Lower lobe of right lung (tissue), 2 donors: ENCODE results near the gene VPS72. TPM values are rescaled to one million over a fixed set of nuclear protein-coding genes. Genes with fewer than 3 reads are reported as not detected.
A peak's percentile ranks its signal among the peaks of the same experiment; 100 is the strongest.
"Not testable (repeated sequence)": the region's sequence is repeated elsewhere in the genome, so short reads cannot be mapped to it uniquely, and the experiment has no call there.

Experiments
- ATAC-seq, 2 donors: fragments of 200-7000 bp; cut with Tn5 transposase; one replicate each; pipeline ENCODE4 v1.9.1; 2020 to 2022; ENCODE audit warnings: mild to moderate bottlenecking in 2 of 2, moderate library complexity in 2 of 2
- DNase-seq: peaks from one replicate; pipeline ENCODE4 v3.0.0-alpha.2; 2020
- H3K27ac ChIP-seq: fragments of 200-600 bp; one replicate; pipeline ENCODE4 v1.8.0; 2022
- H3K27me3 ChIP-seq: fragments of 200-600 bp; one replicate; pipeline ENCODE4 v1.8.0; 2022; ENCODE audit warnings: low read depth
- H3K36me3 ChIP-seq: fragments of 200-600 bp; one replicate; pipeline ENCODE4 v1.8.0; 2022; ENCODE audit warnings: mild to moderate bottlenecking
- H3K4me1 ChIP-seq: fragments of 200-600 bp; one replicate; pipeline ENCODE4 v1.8.0; 2022
- H3K4me3 ChIP-seq: fragments of 200-600 bp; one replicate; pipeline ENCODE4 v1.8.0; 2022; ENCODE audit warnings: mild to moderate bottlenecking
- H3K9me3 ChIP-seq: fragments of 200-600 bp; one replicate; pipeline ENCODE4 v1.8.0; 2022
- CTCF ChIP-seq: fragments of 200-600 bp; IDR thresholded peaks from one replicate; pipeline ENCODE4 v1.8.0; 2022; ENCODE audit warnings: antibody characterized with exemption, mild to moderate bottlenecking
- intact Hi-C: fragments of 100-400 bp; cut with DNase I; formaldehyde crosslinking; loops from one replicate; pipeline ENCODE4 v1.11.0; 2022
- total RNA-seq: library from RNA; stranded (reverse); fragmentation: NEBNext Ultra II Directional; extraction: Animal tissue kit (Norgen Biotek cat#: 25700); gene quantifications from one replicate; pipeline ENCODE4 v1.2.1, GENCODE V29; 2021
- donor health status: DM: no; HTN: yes; CAD: no; lungs with severe emphysema.

The VPS72 gene
- total RNA-seq, 1 donor from 2014 or later, result 45.3 TPM

GRCh38 chr1:151198254-151199127 lies 8.5 kb upstream of the VPS72 start, which contains the start of gene PIP5K1A:
PIP5K1A (plus strand) TSS chr1:151198552; CDS start chr1:151198997, 445 bp downstream.
- H3K4me1 ChIP-seq, result peaks cover 44% of the 10 kb centered on the region
- no peaks in the 10 kb centered on the region for H3K9me3 ChIP-seq
- peak; percentile 90 to 96 for ATAC-seq
- intact Hi-C loops, result no loop called here
- H3K36me3 ChIP-seq, result peaks cover 14% of the 10 kb centered on the region
- H3K4me3 ChIP-seq, result peak within 1 kb of the TSS; percentile 87
- DNase-seq, result peak; percentile 100
- peak within 1 kb of the TSS; percentile 88 for H3K27ac ChIP-seq
- no peak for TF ChIP-seq CTCF
- H3K27me3 ChIP-seq, result no peaks in the 10 kb centered on the region

GRCh38 chr1:151197863-151198253 lies 7.9 kb upstream of the VPS72 start:
- Histone ChIP-seq H3K27me3 (no peaks in the 10 kb centered on the region), H3K4me1 (peaks cover 44% of the 10 kb centered on the region), H3K9me3 (no peaks in the 10 kb centered on the region), H3K27ac (peak overlapping the region; percentile 88), H3K4me3 (peak overlapping the region; percentile 87), H3K36me3 (peaks cover 8% of the 10 kb centered on the region)
- intact Hi-C loops, result no loop called here
- DNase-seq (no peak), ATAC-seq (no peak)
- TF ChIP-seq CTCF, result no peak

GRCh38 chr1:151196292-151196800 lies 6.3 kb upstream of the VPS72 start:
- Histone ChIP-seq H3K9me3 (no peaks in the 10 kb centered on the region), H3K27me3 (no peaks in the 10 kb centered on the region), H3K36me3 (no peaks in the 10 kb centered on the region), H3K27ac (peak overlapping the region; percentile 80), H3K4me1 (peaks cover 33% of the 10 kb centered on the region), H3K4me3 (peak overlapping the region; percentile 30)
- TF ChIP-seq CTCF, result peak; percentile 52
- ATAC-seq (peak; percentile 25 to 44), DNase-seq (no peak)
- intact Hi-C loops, result no loop called here

- ATAC-seq (peak; percentile 67 to 69), DNase-seq (peak; percentile 79)
- H3K27me3 ChIP-seq, H3K36me3 ChIP-seq, intact Hi-C loops, H3K9me3 ChIP-seq: not testable (repeated sequence)
- peak overlapping the region; percentile 80 for H3K27ac ChIP-seq
- peak overlapping the region; percentile 30 for H3K4me3 ChIP-seq
- H3K4me1 ChIP-seq, result peaks cover 20% of the 10 kb centered on the region
These were observed 5.0 kb upstream of the VPS72 start for GRCh38 chr1:151194894-151195594.

GRCh38 chr1:151193856-151194255 lies 3.9 kb upstream of the VPS72 start:
- H3K36me3 ChIP-seq, result no peaks in the 10 kb centered on the region
- H3K4me1 ChIP-seq, result peaks cover 18% of the 10 kb centered on the region
- no peak overlapping the region for H3K4me3 ChIP-seq
- DNase-seq, result no peak
- no peak for TF ChIP-seq CTCF
- no peaks in the 10 kb centered on the region for H3K9me3 ChIP-seq
- no peak for ATAC-seq
- no peak overlapping the region for H3K27ac ChIP-seq
- no peaks in the 10 kb centered on the region for H3K27me3 ChIP-seq
- intact Hi-C loops, result no loop called here
